Forelimb muscle (tissue), 1 donor: ENCODE data around the gene MLIP. TPM values are rescaled to one million over a fixed set of nuclear protein-coding genes. Genes with fewer than 3 reads are reported as not detected.
"Not testable (repeated sequence)": the region's sequence is repeated elsewhere in the genome, so short reads cannot be mapped to it uniquely, and the experiment has no call there.

Source experiments
- DNase-seq: peaks from one replicate; pipeline ENCODE4 v3.0.0-alpha.2; 2013; ENCODE audit warnings: low read depth
- polyA plus RNA-seq: library from polyadenylated mRNA; unstranded; fragments of 120-200 nt; gene quantifications from one replicate; pipeline ENCODE4 v1.2.1, GENCODE V29; 2013; ENCODE audit not compliant: insufficient read length

The MLIP gene
- polyA plus RNA-seq, 1 donor = 69.5 TPM

DNA sequence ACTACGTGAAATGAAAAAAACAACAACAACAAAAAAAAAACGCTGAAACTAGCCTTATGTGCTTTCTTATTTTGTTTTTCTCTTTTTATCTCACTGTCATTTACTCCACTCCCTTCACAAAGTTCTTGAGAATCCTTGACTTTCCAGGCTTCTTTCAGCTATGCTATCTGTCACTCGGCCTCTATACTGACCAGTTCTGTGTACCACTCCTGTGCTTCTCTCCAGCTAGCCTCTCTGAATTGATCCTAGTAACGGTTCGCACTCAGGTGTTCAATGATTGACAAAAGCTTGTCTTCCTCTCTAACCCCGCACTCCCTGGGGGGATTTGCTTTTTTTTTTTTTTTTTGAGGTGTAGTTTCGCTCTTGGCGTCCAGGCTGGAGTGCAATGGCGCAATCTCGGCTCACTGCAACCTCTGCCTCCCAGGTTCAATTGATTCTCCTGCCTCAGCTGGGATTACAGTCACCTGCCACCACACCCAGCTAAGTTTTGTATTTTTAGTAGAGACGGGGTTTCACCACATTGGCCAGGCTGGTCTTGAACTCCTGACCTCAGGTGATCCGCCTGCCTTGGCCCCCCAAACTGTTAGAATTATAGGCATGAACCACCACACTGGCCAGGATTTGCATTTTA lies 31.8 kb downstream of the MLIP start:
- DNase-seq = no peak

DNA sequence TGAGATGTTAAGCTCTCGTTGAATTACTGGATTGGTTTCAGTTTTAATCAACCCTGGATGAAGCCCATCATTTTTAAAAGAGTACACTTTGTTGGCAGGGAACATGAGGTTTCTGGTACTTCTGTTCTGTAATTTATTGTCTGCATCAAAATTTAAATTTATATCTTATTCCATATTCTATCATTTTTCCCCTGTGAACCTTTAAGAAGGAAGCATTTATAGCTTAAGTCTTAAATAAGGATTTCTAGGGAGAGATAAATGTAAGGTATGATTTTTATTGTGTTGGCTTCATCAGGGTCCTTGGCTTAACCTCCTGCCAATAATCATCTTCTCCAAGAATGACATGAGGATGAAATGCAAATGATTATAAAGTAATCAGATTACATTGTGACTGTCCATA lies 40.6 kb downstream of the MLIP start:
- no peak for DNase-seq

DNA sequence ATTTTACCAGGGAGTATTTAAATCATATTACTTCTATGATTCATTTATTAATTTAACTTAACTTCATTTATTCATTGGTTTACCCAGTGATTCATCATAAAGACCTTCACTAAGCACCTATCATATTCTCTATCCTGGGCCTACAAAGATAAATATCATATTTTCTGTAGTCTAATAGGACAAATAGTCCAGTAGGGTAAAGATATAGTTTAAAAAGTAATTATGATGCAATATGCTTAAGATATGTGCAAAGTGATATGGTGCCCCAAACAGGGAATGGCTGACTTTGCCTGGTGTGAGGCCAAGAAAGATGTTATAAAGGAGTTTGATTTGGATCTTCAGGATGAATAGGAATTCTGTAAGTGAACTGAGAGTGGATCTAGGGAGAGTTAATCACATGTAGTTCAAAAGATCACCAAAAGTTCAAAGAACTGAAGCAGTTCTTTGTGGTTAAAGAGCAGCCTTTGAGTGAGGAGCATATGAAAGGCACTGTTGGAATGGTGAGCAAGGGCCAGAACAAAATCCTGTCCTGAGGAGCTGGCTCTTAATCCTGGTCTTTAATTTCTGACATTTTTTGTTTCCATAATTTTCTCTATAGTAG lies 45.5 kb downstream of the MLIP start:
- no peak for DNase-seq

DNA sequence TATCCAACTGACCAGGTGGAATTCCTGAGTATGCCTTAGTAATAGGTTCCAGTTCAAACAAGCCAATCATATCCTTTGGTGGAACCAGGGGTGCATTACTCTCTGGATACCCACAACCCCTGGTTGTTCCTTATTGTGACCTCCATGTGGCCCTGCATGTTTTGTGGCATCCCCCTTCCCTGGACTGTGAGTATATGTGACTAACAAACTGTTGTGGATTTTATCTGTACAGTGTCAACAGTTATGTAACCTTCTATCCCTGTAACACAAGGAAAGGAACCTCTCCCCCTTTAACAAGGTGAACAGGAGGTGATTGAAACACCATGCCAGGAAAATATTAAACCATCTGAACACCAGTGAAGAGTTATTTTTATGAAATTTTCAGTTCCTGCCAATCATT lies 46.2 kb downstream of the MLIP start:
- no peak for DNase-seq

DNA sequence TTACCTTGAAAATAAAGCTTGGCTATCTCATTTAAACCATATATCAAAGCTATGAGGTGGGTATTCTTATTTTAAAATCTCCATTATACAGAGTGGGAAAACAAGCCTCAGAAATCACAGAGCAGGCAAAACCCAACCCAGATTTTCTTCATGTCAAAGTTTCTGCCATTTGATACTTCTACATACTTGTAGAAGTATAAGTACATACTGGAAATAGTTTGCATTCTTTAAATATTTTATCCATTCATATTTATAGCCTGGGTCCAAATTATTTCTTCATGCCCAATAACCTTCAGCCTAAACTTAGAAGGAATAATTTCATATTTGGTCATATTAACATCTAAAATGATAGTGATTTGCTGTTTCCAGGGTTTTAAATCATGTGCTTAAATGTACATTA lies 61.8 kb downstream of the MLIP start:
- DNase-seq = no peak

DNA sequence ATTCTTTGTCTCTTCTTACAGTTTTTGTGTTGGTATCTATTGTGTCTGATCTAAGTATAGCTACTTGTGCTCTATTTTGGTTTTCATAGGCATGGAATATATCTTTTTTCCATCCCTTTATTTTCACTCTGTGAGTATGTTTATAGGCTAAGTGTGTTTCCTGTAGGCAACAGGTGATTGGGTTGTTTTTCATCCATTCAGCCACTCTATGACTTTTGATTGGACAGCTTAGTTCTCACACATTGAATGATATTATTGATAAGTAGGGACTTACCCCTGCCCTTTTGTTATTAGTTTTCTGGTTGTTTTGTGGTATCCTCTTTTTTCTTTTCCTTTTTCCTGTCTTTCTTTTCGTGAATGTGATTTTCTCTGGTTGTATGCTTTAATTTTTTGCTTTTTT lies 67.9 kb downstream of the MLIP start:
- no peak for DNase-seq

DNA sequence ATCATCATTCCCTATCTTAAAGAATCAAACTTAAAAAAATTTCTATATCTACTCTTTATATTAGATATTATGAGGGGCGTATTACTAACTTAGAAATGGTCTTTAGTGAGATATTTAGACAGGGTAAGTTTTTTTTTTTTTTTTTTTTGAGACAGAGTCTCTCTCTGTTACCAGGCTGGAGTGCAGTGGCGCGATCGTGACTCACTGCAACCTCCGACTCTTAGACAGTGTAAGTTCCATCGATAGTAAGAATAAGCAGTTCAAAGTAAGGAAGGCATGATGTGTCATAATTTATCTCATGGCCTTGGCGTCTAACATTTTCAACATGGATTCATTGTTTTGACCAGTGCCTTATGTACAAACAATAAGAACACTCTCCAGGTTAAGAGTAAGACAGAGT lies 72.4 kb downstream of the MLIP start:
- no peak for DNase-seq

DNA sequence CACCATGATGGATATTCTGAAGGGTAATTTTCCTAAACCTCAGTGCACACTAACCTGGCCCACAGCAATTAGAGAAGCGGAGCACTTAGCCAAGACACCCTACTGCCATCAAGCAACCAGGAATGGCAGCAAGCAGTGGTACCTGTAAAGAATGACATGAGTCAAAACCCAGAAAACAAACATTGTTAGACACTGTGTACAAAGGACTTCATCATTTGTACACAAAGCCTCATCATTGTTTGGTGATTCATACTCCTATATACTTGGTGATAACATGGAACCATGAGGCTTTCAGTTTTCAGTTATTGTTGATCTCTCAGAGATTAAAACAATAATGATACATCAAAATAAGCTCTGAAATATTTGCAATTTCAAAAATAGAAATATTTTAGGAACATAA lies 74.6 kb downstream of the MLIP start:
- no peak for DNase-seq

DNA sequence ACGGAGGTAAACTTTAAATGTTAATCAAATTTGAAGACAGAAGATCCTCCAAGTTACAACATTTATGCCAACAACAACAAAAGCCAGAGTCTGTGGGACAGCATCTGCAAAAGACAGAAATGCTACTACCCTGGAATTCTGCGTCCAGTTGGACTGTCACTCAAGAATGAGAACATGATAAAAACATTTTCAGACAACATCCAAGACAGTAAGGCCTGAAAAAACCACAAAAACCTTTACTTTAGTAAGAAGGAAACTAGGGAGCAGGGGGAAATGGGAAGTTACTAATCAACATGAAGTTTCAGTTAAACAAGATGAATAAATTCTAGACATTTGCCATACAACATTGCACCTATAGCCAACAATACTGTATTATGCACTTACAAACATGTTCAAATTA lies 77.6 kb downstream of the MLIP start:
- no peak for DNase-seq

DNA sequence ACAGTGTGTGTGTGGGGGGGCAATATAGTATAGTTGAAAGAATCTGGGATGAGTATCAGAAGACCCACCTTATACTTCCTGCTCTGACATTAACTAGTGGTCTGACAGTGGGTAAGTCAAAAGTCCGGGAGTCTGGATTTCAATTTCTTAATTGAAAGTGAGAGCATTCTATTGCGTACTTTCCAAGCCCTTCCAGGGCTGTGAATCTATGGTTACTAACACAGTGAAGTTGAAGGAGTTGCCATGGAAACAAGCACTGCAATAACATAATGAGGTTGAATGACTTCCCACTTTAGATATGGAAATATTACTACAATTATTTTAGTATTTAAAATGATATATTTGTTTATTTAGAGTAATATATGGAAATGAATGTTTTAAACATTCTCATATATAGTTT lies 80.2 kb downstream of the MLIP start:
- peak; percentile 57 for DNase-seq

DNA sequence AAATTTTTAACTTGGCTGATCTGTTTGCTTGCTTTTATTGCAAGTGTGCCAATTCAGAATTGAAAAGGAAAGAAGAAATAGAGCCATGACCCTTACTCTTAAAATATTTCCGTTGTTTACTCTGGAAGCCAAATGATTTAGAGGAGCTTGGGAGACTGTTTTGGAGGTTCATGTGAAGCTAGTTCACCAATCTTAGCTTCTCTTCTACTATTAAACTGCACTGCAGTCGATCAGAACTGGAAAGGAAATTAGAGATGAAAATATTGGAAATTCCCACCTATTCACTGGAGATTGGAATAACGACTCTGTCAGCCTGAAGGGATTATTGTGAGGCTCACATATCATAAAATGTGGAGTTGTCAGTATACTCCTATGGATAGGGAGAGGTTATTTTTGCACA lies 81.8 kb downstream of the MLIP start:
- DNase-seq = no peak

DNA sequence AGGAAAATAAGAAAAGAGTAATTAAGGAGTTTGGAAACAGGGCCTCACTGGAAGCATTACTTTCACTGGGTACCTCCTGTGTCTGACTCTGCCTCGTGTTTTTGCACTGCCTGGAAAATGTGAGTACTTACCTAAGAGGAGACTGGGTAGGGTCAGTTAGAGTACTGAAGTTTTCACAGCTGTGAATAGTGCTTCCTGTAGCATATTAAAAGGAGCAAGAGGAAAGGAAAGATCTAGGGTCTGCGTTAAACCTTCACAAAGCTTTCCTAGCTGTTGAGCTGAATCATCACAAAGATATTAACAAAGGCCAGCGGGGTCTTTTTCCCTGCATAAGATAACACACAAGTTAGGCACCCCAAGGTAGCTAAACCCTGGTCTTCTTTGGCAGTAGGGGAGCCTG lies 82.3 kb downstream of the MLIP start:
- no peak for DNase-seq

DNA sequence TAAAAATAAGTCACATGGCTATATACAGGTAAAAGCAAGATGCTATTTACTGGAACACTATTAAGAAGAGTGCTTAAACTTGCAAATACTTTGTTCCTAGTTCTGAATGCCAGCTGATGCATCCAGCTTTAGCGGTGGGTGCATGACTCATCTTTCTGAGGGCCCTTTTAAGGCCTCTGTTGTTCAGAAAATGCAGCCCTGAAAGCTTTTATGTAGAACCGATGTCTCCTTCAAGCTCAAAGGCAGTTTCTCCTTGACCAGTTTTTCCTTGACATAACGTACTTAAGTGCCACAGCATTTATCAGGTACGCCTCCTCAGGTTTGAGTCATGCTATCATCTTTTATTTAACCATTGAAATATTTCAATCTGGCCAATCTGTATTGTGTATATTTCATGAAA lies 82.8 kb downstream of the MLIP start:
- DNase-seq = no peak

DNA sequence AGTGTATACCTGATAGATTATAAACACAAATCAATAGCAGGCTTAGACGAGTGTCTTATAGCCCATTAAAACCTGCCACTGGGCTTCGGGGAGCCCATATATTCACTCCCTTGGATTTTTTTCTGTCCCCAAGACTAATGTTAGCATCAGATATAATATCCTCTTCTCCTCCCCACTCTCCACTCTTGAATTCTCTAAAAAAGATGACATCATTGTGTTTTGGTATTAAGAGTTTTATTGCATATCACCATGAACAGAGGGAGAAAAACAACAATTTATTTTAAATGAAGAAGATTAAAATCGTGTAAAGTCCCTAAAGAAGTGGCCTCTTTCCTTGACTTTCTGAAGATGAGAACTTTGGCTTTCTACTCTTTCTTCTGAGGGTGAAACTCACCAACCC lies 84.4 kb downstream of the MLIP start:
- DNase-seq = no peak

DNA sequence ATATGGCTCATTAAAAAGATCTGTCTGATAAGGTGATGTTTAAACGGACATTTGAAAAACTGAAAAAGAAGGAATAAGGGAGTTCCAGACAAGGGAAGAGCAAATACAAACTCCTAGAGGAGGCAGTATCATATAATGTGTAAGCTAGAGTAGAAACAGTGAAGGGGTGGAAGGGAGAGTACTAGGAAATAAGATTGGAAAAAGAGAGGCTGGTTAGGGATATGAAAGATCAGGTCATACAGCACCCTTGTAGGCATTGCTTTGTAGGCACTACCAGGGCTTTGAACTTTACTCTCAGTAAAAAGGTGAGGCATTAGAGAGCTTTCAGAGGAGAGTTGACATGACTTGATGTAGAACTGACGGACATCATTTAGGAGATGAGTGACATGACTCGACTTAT lies 85.7 kb downstream of the MLIP start:
- DNase-seq = no peak

DNA sequence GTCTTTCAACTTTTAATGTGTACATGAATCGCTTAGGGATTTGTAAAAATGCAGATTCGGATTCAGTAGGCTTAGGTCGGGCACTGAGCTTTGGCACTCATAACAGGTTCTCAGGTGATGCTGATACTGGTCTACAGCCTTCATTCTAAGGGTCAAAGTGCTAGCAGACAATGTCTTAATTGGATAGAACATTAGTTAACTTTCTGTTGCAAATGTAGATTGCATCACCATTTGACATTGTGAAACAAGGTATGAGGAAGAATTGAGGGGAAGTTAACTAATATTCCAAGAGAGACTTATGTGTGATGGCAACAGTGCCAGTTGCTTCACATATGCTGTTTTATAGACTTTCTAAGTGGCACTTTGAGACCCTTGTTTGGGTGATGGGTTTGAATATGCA lies 86.9 kb downstream of the MLIP start:
- DNase-seq = no peak

DNA sequence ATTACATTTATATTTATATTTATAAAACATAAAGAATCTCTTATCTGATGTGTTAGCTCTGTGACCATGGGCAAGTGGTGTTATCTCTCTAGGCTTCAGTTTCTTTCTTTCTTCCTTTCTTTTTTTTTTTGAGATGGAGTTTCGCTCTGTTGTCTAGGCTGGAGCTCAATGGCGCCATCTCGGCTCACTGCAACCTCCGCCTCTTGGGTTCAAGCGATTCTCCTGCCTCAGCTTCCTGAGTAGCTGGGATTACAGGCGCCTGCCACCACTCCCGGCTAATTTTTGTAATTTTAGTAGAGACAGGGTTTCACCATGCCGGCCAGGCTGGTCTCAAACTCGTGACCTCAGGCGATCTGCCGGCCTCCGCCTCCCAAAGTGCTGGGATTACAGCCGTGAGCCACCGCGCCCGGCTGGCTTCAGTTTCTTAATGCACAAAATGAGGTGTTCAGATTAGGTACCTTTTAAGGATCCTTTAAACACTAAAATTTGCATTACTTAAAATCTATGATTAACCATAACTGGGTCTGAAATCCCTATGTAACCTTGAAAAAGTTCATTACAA lies 92.3 kb downstream of the MLIP start:
- DNase-seq = not testable (repeated sequence)

DNA sequence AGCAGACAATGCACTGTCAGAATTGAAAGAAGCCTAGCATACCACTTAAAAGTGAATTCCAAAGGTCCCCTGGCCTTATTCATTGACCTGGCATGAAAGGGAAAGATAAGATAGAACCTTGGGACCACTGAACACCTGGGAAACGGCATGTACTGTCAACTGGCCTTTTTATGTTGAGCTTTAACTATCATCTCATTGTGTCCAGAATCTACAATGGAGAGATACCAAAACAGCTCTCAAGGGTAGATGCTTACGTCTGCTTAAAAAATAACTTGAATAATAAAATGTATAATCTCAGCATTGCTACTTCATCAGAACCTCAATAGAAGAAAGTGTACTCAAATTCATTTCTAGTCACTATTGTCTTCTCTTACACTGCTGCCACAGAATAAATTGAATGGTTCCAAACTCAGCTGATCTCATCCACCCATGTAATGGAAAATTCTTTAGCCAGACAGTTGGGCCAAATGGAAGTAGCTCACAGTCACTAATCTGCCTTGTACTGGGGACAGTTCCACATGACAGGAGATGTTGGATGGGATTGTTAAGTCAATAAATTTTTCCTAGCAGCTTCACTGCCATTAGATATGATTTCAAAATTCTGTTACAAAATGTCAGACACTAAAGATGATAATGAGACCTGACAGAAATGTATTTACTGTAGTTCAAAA lies 93.8 kb downstream of the MLIP start:
- peak; percentile 83 for DNase-seq

DNA sequence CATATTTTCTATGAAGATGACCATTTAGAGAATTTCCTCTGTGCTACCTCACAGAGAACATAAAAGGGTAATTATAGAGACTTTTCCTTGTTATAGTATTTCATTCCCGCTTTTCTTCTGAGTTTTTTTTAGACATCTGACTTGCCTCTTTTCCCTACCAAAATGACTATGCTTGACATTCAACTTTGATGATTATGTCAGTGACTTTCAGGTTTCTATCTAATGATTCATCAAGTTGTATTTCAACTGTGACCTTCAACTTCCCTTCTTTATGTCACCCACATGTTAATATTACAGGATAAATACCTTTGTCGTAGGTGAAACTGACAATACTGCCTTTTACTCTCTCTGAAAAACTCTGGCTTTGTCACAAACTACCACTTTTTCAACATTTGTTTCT lies 95.3 kb downstream of the MLIP start:
- DNase-seq = no peak

DNA sequence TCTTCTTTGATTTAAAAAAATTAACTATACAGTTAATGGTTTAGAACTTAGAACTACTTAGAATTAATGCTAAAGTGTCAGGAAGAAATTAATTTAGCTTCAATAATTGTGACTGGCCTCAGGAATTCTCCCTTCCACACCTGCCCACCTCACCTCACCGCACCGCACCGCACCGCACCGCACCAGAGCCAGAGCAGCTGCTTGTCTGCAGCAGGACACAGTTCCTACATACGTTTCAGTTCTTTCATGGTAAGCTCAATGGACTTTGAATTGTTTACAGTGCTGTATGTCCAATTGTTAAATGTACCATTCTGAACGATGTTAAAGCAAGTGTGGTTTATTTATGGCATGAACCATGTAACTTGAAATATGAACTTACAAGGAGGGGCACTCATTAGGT lies 98.7 kb downstream of the MLIP start:
- not testable (repeated sequence) for DNase-seq

DNA sequence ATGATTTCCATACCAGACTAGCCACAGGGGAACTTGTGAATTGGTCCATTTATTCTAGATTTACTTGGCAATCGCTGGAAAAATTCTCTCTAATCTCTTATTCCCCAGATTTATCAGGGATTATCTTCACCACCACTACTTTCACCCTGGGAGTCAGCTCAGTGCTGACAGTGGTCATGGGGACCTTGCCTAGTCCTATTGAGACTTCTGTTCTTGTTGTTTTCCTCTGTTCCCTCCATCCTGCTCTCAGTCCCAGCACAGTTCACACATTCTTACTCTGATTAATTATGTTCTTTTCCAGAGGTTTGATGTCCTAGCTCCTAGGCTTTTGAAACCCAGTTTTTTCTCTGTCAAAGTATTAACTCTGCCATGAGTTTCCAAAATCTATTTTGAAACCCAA lies 103.0 kb downstream of the MLIP start:
- DNase-seq = no peak

DNA sequence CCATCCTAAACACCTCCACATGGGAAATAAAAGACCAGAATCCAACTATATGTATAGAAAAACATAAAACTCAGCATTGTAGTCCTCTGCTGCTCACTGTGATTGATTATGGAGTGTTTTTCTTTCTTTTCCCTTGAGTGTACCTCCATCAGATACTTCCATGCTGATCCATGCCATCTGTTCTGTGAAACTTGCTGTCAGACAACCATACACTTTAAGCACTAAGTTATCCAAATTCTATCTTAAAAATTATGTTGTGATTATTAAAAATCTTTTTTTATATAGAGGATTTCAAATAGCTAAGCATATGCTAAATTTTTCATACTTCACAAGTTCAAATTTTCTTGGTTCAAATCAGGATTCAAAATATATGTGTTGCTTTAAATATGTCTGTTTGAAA lies 105.1 kb downstream of the MLIP start:
- DNase-seq = no peak

DNA sequence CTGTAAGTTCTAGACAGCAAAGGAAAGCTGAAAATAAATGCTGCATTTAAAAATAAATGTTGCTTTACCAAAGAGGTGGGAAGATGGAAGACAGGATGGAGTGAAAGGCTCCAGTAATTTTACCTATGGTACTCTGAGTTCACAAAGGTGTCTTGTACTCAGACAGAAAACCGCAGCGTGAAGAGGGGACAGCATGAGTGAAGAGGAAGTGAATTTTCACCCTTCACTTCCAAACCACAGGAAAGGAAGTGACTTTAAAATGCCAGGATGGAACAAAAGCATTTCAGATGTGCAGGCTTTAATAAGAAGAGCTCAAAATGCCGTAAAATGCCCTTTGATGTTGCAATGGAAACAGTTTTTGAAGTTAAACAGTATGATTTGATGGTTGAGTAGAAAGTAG lies 105.8 kb downstream of the MLIP start:
- DNase-seq = no peak
